Right ventricle myocardium superior (tissue), 1 donor: ENCODE data around the gene SLC22A25. TPM values are rescaled to one million over a fixed set of nuclear protein-coding genes. Genes with fewer than 3 reads are reported as not detected.
"Not testable (repeated sequence)": the region's sequence is repeated elsewhere in the genome, so short reads cannot be mapped to it uniquely, and the experiment has no call there.

Source experiments
- ATAC-seq: fragments of 200-7000 bp; cut with Tn5 transposase; one replicate; pipeline ENCODE4 v1.9.1; 2020; ENCODE audit warnings: mild to moderate bottlenecking; ENCODE audit not compliant: poor library complexity
- DNase-seq: peaks from one replicate; pipeline ENCODE4 v3.0.0-alpha.2; 2020
- intact Hi-C: fragments of 100-400 bp; cut with DNase I; formaldehyde crosslinking; loops from one replicate; pipeline ENCODE4 v1.11.2; 2022
- total RNA-seq: library from RNA; stranded (reverse); fragmentation: NEBNext Ultra II Directional; extraction: Animal tissue kit (Norgen Biotek cat#: 25700); gene quantifications from one replicate; pipeline ENCODE4 v1.2.1, GENCODE V29; 2021
- donor health status: DM: no; HTN: yes; CAD: no; lungs with severe emphysema.

Gene SLC22A25
- total RNA-seq, 1 donor from 2014 or later = not detected

DNA sequence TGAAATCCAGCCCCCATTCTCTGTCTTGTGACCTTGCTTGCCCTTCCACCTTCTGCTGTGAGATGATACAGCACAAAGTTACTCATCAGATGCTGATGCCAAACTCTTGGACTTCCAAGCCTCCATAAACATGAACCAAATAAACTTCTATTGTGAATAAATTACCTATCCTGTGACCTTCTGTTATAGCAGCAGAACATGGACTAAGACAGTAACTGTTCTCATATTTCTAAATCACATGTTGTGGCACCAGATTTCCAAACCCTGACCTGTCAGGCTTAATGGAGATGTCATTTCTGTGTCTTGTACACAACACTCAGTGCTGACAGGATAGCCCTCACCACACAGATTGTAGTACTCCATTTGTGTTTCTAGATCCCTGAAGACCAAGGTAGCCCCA lies 6.0 kb downstream of the SLC22A25 start:
- no peak for ATAC-seq
- intact Hi-C loops = no loop called here

DNA sequence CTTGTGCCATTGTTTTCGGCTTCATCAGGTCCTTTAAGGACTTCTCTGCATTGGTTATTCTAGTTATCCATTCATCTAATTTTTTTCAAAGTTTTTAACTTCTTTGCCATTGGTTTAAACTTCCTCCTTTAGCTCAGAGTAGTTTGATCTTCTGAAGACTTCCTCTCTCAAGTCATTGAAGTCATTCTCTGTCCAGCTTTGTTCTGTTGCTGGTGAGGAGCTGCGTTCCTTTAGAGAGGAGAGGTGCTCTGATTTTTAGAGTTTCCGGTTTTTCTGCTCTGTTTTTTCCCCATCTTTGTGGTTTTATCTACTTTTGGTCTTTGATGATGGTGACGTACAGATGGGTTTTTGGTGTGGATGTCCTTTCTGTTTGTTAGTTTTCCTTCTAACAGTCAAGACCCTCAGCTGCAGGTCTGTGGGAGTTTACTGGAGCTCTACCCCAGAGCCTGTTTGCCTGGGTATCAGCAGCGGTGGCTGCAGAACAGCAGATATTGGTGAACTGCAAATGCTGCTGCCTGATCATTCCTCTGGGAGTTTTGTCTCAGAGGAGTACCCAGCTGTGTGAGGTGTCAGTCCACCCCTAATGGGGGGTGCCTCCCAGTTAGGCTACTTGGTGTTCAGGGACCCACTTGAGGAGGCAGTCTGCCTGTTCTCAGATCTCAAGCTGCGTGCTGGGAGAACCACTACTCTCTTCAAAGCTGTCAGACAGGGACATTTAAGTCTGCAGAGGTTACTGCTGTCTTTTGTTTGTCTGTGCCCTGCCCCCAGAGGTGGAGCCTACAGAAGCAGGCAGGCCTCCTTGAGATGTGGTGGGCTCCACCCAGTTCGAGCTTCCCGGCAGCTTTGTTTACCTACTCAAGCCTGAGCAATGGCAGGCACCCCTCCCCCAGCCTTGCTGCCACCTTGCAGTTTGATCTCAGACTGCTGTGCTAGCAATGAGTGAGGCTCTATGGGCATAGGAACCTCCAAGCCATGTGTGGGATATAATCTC lies 7.6 kb downstream of the SLC22A25 start:
- ATAC-seq, intact Hi-C loops, DNase-seq: not testable (repeated sequence)

More for the DNA sequence above, 6.0 kb downstream of the SLC22A25 start:
- no peak for DNase-seq

DNA sequence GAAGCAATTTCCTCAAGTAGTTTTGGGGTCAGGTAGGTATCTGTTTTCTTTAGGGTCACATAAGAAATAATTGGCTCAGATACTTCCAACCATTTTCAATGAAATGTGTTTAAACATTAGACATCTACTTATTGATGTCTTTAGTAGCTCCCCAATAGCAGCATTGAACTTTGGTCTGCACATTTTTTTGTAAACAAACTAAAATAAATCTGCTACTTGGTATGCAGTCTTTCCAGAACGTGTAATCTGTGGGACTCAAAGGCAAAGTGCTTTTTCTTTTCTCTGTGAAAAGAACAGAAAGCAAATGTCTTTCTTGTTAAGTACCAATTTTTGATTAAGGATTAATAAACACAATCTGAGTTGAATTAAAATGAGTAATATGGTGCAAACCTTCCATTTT lies 13.6 kb downstream of the SLC22A25 start:
- ATAC-seq (no peak), DNase-seq (no peak)
- intact Hi-C loops = no loop called here

DNA sequence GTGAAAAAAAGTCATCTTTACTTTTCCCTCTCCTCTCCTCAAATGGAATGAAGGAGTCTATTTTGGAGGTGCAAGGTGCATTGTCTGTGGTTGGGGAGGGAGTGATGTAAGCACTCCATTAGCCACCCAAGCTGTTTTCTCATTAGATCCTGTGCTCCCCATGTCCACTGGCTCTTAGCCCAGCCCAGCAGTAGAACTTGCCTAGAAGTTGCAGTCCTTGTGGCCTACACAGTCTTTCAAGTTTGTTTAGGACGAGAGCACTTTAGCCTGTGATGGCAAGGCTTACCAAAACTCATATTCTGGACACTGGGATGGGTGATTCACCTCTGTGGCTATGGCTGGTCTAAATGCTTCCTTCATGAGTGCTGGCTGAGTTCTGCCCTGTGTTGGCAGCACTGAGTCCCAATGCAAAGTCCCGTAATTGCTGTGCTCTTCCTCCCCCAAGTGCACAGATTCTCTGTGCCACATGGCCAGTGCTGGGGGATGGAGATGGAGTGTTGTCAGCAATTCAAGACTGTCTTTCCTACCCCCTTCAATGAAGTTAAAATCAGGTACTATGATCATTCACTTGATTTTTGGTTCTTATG lies 15.8 kb downstream of the SLC22A25 start:
- DNase-seq = no peak
- intact Hi-C loops = no loop called here
- no peak for ATAC-seq

DNA sequence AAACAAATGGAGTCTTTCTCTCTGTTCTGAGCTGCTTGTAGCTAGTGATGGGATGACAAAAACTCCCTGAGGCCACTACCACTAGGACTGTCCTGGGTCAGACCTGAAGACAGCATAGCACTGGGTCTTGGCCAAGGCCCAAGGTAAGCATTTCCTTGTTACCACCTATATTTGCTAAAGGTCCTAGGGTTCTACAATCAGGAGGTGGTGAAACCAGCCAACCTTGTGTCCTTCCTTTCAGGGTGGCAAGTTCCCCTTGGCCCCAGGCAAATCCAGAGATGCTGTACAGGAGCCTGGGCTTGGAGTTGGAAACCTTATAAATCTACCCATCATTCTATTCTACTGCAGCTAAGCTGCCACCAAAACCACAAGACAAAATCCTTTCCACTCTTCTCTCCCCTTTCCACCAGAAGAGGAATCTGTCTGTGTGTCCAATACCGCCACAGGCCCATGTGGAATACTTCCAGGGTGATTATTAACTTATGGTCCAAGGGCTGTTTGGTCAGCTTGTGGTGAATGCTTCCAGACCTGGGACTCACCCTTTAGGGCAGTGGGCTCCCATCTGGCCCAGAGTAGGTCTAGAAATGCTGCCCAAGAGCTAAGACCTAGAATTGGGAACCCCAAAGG lies 16.8 kb downstream of the SLC22A25 start:
- intact Hi-C loops = no loop called here
- ATAC-seq (no peak), DNase-seq (no peak)

DNA sequence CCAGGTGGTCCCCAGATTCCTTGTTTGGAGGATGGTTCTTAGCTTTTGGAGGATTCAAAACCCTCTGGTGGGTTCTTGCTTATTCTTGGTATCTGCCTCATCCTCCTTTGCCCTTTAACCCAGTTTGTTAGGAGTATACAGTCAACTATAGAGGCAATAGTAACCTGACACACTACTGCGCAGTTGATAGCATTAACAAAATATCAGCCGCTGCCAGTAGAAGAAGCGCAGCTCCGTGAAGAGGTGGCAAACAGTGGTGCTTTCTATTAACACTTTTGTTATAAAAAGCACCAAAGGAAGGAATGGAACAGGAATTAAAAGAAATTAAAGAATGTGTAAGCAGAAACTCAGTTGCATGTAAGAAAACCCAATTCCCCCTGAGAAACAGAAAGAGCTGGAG lies 29.3 kb downstream of the SLC22A25 start:
- intact Hi-C loops = no loop called here
- ATAC-seq = no peak
- DNase-seq = no peak

DNA sequence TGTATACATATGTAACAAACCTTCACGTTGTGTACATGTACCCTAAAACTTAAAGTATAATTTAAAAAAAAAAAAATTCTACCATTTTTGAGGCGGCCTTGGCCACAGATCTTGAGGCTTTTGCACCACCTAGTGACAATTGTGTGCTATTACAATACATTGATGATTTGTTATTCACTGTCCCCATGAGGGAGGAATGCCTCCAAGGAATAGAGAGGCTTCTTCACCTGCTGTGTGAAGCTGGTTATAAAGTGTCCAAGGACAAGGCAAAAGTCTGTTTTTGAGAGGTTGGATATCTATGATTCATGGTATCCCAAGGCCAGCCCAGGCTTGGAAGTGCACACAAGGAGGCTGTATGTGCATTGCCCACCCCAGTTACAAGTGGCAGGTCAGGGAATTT lies 30.7 kb downstream of the SLC22A25 start:
- no peak for DNase-seq
- ATAC-seq = no peak
- intact Hi-C loops = no loop called here

DNA sequence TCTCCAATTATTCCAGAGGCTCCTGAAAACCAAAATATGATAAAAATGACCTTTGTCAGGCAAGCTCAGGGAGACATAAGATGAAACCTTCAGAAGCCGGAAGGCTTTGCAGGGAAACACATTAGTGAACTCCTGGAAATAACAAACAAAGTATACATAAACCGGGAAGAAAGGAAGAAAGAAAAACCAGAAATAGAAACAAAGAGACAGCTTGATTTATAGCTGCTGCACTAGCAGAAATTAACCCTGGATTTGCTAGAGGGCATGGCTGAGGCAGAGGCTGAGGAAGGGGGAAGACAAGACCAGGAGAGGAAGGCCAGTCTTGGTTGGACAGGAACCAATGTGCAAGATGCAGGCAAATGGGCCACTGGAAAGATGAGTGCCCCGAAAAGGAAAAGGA lies 33.3 kb downstream of the SLC22A25 start:
- ATAC-seq (no peak), DNase-seq (no peak)
- intact Hi-C loops = no loop called here

Other genes with a start within 250 kb of the SLC22A25 start
- not detected for gene SLC22A8, start 227.8 kb downstream of the SLC22A25 start, total RNA-seq
- gene SLC22A24, start 99.4 kb downstream of the SLC22A25 start, total RNA-seq = not detected
- gene SLC22A9, start 126.2 kb upstream of the SLC22A25 start, total RNA-seq = not detected
- gene PLAAT5, start 247.6 kb upstream of the SLC22A25 start, total RNA-seq = 4.0 TPM